IPS DF 4.7 (cell line): ENCODE measurements around the gene ADAD2.

ENCODE experiments used
- DNase-seq: peaks from one replicate; pipeline ENCODE4 v3.0.0-alpha.2; 2013; ENCODE audit warnings: low spot score; ENCODE audit errors: extremely low read depth

The ADAD2 gene

GRCh38 chr16:84176192-84177053 is 14.5 kb upstream of the ADAD2 start:
- no peak for DNase-seq

DNA sequence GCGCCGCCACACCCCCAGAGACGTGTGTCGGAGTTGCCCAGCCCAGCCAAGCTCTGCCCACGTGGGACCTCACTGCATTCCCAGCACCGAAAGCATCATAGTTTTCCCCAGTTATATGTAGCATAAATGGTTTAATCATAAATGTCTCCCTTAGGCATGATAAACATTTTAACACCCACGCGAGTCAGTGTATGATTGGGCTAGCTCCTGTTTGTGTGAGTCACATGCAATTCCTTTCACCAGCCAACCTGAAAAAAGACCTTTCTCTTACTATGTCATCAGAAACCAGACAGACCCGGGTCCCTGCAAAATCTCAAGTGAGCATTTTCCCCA is 13.2 kb upstream of the ADAD2 start:
- no peak for DNase-seq

DNA sequence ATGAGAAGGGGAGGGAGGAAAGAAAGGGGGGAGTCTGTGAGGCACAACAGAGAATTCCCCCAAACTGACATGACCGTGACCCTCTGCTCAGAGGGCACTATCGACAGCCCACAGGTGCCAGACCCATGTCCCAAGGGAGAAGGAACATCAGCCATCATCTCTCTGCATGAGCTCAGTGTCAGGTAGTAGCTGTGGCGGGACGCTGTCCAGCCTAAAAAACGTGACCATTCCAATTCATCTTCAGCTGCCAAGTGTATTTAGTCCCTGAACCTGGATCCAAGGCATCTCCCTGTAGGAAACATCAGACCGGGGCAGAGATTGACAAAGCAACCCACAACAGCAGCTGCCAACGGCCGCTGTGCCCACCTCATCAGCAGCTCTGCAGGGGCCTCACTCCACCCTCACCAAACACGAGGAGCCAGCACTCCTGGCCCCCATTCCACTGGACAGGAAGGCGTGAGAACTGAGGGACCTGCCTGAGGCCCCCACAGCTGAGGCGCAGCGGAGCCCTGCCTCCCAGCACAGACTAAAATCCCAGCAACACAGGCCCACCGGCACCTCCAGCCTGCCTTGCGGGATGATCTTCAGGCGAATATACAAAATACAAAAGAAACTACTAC is 12.7 kb upstream of the ADAD2 start:
- DNase-seq = no peak

DNA sequence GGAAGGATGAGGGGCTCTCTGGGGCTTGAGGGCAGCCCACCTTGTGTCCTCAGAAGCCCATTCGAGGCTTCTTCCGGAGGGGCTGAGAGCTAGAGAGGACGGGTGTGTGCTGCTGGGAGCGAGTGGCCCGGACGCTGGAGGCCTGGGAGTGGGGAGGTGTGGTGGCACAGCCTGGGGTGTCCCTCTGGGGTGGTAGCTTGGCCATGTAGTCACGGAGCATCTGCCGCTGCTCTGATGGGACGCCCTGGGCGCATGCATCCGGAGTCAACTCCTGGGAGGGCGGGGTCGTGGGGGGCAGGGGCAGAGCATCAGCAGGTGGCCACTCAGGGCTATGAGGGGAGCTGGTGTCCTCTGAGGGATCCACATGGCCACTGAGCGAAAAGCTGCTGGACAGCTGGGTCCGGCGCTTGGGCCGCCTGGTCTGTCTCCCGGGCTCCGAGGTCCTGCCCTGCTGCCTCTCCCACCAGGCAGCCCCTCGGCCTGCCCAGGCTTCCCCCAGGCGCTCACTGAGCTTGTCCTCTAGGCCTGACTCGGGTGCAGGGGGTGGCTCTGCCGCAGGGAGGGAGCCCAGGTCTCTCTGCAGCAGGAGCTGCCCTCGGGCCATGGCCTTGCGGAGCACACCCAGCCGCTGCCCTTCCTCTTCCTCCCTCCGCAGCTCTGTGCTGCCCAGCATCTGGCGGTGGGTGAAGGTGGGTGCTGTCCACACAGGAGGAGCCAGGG is 11.9 kb upstream of the ADAD2 start:
- no peak for DNase-seq

DNA sequence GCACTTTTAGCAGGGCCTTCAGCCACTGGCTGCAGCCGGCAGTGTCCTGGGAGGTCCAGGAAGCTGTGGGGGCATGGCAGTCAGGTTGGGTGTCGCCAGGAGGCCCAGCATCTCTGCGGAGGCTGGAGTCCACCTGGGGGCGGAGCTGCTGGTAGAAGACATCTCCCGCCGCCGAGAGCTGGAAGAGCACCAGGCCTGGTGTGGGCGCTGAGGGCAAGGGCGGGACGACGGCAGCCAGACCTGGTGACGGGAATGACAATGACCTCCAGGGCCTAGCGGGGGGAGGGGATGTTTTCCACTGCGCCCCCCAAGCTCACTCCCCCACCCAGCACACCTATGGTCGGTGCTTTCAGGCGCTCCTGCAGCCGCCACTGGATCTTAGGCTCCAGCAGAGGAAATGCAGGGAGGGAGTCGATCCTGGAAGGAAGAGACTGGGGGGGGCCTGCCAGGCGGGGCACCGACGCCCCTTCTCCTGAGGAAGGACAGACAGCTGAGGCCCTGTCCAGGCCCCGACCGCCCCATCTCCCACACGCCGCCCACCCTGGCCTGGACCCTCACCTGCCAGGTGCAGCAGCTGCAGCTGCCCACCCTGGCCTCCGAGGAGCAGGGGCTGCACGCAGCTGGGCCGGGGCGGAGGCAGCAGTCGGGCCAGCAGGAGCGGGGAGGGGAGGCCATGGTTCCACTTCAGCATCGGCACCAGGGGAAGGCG is 11.2 kb upstream of the ADAD2 start:
- no peak for DNase-seq

GRCh38 chr16:84180519-84181140 is 10.3 kb upstream of the ADAD2 start:
- DNase-seq = no peak

DNA sequence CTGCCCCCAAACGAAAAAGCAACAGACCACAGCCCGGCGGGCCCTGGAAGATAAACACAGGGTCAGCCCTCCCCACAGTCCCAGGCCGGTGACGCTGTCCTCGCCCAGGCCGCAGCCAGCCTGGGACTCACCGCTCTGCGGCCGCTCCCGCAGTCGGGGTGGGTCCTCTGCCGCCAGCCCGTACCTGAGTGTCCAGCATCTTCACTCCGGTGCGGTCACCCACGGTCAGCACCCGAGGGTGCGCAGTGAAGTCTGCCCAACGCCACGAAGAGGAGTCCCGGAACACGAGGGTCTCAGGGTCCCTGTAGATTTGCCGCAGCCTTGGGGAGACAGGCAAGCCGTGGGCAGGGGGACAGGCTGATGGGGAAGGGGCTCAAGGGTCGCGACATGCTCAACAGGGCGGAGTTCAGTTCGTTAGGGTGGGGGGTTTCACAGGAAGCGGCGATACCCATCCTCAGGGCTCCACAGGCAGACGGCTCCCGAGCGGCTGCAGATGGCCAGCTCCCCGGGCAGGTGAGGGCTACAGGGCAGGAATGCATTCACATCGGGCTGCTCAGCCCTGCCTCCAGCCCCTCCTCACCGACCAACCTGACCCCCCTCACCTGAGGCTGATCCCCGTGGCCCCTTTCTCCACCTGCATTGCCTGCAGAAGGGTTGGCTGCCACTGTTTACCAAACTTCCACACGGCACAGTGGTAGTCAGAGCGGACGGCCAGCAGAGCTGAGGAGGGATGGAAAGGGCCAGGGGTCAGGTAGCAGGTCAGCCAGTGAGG is 9.6 kb upstream of the ADAD2 start:
- no peak for DNase-seq

DNA sequence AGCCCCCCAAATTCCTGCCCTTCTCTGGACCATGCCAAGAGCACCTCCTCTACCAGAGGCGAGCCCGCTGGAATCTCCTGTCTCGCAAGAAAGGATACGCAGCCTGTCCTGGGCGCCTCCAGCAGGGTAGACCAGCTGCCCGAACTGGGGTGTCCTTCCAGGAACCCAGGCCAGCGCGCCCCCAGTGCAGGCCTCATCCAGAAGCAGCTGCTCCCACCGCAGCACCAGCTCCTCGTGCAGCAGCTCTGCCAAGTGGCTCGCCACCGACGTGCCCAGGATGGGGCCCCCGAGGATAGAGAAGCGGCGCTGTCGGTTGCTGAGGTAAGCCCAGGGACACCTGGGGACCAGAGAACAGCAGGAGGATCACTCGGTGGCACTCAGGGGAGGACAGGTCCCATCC is 8.9 kb upstream of the ADAD2 start:
- DNase-seq = no peak

DNA sequence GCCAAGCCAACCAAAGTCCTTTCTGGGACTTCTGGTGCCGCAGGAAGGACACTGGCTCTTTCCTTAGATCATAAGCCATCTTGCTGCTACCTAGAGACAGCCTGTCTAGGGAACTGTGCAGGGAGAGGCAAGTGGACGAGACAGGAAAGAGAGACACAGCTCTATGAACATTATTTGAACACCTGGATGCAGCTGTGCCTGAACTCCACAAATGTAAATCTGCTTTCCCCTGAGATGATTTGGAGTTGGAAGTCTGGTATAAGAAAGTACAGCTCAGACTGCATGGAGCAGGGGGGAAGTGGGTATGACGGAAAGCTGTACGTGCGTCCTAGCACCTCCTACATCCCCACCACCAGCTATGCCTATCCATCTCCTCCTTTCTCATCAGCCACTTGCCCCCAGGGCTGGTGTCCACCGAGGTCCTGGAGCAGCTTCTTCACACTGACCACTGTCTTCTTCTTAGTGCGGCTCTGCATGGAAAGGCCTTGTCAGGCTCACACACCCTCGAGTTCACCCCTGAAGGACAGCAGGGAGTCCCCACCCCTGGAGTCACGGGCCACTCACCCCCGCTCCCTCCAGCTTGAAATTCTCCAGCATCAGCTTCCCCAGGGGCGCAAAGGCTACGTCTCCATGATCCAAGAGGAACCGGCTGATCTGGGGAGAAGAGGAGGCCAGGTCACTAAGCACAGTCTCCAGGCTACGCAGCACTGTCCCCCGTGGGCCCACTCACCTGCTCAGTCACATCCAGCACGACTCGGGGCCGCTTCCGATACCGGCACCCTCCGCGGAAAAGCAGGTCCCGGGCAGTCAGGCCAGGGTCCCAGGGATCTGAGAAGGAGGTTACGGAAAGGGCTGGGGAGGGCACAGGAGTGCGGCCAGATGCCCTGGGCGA is 8.0 kb upstream of the ADAD2 start:
- no peak for DNase-seq

DNA sequence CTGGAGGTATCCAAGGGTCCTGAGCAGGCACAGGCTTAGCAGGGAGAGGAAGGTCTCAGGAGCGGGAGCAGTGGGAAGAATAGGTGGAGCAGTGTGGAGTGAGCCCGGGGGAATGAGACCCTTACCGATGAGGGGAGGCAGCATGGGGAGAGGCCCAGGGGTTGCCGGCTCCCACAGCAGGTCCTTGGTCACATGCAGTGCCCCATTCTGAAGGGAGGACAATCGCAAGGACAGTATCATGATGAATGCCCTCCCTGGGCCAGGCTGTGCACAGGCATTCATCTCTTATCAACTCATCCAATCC is 7.4 kb upstream of the ADAD2 start:
- no peak for DNase-seq

DNA sequence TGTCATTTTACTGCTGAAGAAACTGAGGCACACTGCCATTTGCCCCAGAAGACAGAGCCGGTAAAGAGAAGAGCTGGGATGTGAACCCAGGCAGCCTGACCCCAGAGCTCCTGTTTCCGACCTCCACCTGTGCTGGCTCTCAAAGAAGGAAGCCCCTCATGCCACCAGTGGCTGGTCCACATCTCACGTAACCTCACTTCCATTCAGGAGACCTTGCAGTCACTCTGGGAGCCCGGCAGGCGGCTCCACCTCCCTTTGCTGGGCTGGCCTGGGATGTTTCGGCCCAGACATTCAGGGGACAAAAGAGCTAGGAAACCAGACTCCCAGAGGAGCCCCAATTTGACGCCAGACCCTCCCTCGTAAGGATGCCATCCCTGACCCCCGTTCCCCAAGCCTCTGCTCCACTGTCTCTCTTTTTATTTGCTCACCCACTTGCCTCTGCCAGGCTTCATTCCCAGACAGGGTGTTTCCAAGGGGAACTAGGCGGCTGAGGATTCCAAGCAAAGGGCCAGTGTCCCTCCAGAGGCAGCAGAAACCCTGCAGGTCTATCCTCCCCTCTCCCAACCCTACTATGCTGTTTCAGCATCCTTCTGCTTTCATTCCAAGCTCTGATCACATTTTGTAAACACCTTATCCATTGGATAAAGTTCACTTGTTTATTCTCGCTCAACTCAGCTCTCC is 6.9 kb upstream of the ADAD2 start:
- DNase-seq = no peak

- no peak for DNase-seq
Measured at GRCh38 chr16:84184775-84185174, 6.2 kb upstream of the ADAD2 start.

DNA sequence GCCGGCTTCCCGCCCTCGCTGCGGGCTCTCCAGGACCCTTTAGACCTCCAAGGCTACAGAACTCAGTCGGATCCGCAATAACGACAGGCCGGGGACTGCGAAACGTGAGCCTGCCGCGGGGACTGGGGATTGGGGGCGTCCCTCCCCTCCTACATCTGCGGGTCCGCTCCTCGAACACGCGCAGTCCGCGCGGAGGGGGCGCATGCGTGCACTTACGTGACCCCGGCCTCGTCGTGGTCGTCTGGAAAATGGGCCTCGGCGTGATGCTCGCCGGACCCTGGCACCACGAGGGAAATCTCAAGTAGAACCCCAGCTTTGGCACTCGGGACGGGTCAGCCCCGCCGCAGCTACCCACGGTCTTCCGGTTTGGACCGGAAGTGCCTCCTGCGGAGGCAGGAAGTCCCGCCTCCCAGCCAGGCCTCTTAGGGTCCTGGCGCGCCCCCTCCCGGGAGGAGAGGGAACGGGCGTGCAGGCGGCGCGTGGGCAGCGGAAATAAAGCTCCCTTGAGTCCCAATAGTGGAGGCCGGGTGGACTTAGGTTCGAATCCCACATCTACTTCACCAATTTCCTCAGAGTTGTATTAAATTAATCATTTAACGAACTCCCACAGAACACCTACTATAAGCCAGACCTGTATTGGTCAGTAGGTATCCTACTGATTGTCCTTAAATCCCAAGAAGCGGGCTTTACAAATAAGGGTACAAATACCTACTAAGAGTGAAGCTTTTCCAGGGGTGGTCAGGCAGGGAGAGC is 4.1 kb upstream of the ADAD2 start, which contains the start of gene TAF1C:
TAF1C (minus strand) TSS at position 373 of the 753 bp plus-strand sequence. CDS start 2,069 bp downstream, outside the sequence.
- DNase-seq = peak; percentile 60

GRCh38 chr16:84191466-84191865 is 509 bp downstream of the ADAD2 start:
- DNase-seq = no peak

DNA sequence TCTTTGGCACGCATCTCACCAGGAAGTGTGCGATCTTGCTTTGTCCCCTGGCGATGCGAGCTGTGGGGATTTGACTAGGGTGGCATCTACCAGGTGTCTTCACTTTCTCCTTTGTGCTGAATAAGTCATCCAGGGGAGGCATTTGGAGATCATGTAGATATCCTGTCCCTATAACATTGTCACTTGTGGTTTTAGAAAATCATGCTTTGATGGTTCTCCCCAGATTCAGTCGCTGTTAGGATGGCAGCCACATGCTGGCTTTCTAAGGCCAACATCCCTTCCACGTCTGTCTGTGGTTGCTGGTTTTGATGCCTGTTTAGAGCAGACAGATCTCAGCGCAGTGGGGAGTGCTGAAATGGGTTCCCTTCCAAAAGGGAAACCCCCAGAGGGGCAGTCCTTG is 2.5 kb downstream of the ADAD2 start:
- no peak for DNase-seq

GRCh38 chr16:84194018-84194417 is 3.1 kb downstream of the ADAD2 start:
- no peak for DNase-seq

DNA sequence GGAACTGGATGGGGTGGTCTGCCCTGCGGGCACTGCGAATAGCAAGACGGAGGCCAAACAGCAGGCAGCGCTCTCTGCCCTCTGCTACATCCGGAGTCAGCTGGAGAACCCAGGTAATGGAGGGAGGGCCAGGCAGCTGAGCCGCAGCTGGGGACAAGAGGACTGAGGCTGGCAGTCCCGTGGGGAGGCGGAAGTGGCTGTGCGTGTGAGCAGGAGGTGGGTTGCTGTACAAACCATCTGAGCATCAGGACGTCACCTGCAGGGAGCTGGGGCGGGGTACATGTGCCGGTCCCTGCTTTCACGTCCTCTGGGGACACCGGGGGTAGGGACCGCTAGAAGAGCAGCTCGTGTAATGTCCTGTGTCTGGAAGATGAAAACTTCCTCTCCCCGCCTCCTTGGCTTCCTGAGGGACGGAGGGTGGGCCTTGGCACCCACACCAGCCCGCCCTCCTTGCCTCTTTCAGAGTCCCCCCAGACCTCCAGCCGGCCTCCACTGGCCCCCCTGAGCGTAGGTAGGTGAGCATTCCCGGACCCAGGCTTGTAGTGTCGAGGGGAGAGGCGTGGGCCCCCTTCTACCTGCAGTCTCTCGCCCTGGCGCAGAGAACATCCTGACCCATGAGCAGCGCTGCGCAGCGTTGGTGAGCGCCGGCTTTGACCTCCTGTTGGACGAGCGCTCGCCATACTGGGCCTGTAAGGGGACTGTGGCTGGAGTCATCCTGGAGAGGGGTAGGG is 3.7 kb downstream of the ADAD2 start:
- DNase-seq = no peak
